ENCODE results near the gene OIT3.

DNA sequence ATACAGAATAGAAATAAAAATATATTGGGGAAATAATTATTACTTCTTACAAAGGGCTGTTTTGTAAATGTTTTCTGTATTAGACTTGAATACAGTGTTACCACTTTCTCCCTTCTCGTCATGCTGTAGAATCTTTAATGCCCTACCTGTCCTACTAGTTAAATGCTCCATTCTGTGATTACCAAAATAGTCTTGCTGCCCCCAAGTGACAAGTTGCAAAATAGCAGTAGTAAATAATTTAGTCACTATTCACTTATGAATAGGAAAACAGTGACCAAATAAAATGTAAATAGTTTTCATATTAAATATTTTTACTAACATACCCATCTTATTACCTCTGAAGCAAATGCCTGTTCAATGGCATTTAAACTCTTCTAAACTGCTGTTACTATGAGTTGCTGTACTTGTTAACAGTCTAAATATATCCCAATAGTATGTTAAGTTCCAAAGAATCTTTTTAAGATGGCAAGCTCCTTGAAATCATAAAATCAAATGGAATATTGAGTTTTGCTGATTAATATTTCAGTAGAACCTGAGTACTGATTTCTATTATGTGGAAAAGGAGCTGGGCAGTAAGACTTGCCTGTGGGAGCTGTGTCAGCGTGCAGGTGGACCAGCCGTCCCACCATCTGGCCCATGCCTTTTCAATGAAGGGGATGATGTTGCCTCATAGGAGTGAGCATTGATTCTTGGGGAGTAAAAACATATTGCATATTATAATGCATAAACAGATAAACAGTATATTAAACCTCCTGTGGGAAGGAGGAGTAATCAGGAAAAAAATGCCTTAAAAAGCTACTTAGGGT, 18.1 kb upstream of the OIT3 start:
- TF ChIP-seq, protein P1, sequence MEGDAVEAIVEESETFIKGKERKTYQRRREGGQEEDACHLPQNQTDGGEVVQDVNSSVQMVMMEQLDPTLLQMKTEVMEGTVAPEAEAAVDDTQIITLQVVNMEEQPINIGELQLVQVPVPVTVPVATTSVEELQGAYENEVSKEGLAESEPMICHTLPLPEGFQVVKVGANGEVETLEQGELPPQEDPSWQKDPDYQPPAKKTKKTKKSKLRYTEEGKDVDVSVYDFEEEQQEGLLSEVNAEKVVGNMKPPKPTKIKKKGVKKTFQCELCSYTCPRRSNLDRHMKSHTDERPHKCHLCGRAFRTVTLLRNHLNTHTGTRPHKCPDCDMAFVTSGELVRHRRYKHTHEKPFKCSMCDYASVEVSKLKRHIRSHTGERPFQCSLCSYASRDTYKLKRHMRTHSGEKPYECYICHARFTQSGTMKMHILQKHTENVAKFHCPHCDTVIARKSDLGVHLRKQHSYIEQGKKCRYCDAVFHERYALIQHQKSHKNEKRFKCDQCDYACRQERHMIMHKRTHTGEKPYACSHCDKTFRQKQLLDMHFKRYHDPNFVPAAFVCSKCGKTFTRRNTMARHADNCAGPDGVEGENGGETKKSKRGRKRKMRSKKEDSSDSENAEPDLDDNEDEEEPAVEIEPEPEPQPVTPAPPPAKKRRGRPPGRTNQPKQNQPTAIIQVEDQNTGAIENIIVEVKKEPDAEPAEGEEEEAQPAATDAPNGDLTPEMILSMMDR (IDR thresholded peaks at IDR 0.05; ENCODE audit: insufficient read depth, low read length, poor library complexity, severe bottlenecking), result peak; percentile 56
- TF ChIP-seq EZH2phosphoT487 (conservative IDR thresholded peaks at IDR 0.05; ENCODE audit: low read length), result no peak
